GM10266 (cell line): ENCODE data around the gene EMP2.

Experiments
- DNase-seq: peaks from one replicate; pipeline ENCODE4 v3.0.0; 2012; ENCODE audit errors: extremely low spot score
- TF ChIP-seq, protein P1 (sequence below): IDR thresholded peaks from 2 replicates; pipeline ENCODE4 v1.5.1; 2012; ENCODE audit warnings: mild to moderate bottlenecking, low read depth; ENCODE audit not compliant: control insufficient read depth, insufficient read depth; ENCODE audit errors: missing control alignments

EMP2 gene

DNA sequence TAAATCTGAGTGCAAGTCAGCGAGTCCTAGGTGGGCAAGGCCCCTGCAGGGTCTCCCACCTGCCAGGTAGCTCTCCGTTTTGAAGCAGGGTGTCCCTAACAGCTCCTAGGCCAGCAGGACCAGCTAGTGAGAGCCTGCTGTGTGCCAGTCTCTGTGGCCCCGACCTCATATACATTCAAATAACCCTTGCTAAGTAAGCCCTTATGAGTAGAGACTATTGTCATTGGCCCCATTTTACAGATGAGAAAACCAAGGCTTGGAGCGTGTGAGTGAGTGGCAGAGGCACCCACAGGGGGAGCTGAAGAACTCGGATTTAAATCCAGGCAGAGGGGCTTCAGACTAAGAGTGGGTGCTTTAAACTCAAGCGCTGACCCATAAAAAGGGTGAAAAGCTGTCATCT is 39.7 kb upstream of the EMP2 start:
- TF ChIP-seq, protein P1, sequence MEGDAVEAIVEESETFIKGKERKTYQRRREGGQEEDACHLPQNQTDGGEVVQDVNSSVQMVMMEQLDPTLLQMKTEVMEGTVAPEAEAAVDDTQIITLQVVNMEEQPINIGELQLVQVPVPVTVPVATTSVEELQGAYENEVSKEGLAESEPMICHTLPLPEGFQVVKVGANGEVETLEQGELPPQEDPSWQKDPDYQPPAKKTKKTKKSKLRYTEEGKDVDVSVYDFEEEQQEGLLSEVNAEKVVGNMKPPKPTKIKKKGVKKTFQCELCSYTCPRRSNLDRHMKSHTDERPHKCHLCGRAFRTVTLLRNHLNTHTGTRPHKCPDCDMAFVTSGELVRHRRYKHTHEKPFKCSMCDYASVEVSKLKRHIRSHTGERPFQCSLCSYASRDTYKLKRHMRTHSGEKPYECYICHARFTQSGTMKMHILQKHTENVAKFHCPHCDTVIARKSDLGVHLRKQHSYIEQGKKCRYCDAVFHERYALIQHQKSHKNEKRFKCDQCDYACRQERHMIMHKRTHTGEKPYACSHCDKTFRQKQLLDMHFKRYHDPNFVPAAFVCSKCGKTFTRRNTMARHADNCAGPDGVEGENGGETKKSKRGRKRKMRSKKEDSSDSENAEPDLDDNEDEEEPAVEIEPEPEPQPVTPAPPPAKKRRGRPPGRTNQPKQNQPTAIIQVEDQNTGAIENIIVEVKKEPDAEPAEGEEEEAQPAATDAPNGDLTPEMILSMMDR = no peak
- no peak for DNase-seq

DNA sequence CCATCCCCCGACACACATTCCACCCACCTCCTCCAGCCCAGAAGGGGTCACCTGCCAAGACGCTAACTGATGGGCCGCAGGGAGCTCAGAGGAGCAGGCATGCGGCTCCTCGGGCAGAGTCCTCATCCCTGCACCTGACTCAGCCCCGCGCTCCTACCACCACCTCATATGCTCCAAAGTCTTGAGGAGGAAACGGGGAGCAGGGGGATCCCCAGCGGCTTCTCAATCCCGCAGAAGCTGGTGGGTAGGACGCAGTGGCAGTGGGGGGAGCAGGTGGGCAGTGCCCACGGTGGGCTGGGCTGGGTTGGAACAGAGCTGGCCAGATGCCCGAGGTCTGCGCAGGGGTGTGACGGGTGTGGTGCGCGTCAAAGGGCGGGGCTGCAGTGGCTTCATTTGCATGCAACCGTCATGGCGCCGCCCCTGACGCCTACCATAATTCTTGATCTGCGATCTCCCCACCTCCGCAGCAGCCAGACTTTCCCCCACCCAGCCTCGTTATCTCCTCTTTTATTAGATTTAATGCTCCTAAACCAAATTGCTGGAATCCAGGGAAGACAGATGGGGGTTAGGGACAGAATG is 39.0 kb upstream of the EMP2 start:
- DNase-seq = no peak
- TF ChIP-seq, protein P1 = no peak

DNA sequence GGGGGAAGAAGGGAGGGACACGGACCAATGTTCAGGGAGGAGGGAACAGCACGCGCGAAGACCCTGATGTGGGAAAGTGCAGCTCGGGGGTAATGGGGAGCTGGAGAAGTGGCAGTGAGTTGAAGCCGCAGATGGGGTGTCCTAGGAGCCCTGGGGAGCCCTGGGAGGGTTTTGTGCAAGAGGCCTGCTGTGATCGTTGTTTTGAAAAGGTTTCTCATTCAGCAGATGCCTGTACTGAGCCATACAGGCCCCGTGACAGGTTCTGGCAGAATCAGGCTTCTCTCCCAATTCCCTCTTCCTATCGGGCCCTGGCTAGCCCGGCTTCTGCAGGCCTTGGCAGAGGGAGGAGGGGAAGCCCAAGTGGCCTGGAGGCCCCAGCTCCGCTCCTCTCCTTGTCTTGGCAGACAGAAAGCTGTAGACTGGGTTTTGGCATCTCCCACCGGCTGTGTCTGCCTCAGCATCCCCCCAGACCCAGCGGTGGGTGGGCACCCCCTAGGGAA is 38.4 kb upstream of the EMP2 start:
- TF ChIP-seq, protein P1 = no peak
- no peak for DNase-seq

DNA sequence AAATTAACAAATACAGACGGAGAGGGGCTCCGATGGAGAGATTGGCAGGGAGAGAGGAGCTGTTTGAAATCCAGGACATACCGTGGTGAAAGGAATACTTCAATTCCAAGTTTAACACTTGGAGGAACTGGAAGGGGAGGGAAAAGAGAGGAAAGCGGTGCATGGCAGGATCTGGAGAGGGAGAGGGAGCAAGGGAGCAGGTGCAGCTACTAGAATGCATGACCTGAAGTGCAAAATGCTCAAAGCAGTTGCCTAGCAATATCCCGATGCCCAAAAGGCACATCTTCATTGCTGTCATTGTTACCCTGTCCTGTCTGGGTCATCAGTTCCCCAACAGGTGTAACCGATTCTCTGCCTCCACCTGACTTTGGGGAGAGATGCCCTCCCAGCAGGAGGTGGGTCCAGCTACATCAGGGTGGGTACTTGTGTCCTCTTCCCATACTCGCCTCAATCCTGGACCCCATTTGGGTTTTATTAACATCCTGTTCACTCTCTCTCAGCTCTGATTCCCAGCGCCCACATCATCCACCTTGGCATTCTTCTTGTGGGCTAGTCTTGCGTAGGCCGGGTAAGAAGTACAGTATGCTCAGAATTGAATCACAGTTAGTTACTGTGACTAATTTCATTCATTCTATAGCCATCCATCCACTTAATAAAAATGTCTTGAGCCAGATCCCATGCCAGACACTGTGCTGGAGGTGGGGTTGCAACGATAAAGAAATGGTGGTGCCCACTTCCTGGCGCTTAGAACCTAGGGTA is 37.4 kb upstream of the EMP2 start:
- no peak for DNase-seq
- TF ChIP-seq, protein P1 = no peak

DNA sequence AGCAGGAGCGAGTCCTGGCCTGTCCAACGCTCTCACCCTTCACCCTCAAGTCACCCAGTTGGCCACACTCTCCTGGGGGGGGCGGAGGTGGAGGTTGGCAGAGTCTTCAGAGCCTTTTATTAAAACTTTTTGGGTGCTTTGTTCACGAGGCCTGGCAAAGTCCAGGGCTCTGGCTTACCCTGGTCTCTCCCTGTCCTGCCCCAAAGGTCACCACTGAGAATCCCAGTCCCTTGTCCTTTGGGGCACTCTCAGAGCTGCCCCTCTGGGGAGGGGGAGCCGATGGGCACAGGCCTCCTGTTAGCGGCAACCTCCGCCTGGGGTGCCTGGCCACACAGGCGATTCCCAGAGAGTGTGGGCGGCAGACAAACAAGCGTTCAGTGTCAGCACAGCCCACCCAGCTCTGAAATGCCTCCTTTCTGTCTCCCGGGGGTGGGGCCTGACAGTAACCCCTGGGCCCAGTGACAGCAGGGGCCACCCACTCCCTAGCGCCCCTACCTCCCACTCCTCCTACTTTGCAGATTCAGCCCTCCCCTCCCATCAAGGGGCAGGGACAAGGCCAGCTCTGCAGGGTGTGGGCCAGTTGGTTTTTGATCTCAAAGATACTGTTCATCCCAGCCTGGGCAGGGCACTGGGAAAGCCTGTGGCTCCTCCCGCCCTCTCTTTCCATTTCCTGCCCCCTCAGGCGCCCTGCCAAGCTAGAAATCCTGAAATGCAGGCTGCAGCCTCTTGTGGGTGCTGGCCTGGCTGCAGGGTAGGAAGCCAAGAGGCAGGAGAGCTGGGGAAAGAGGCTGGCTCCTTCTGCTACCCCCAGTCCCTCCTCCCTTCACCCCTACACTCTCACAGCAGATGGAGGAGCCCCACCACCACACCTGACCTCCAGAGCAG is 36.6 kb upstream of the EMP2 start:
- no peak for DNase-seq
- TF ChIP-seq, protein P1 = no peak

DNA sequence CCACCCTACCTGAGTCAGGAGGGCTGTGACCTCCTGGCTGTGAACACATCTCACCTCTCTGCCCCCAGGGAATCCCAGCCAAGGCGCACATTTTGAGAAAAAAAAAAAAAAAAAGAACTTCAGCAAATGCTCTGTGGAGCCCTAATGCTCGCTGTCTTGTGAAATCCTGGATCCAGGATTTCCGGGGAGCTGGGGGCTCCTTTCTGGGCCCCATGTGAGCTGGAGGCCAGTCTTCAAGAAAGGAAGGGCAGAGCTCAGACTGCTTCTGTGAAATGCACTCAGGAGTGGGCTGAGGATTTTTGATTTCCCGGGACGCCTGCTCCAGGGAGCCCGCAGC is 36.0 kb upstream of the EMP2 start:
- TF ChIP-seq, protein P1 = no peak
- DNase-seq = no peak

DNA sequence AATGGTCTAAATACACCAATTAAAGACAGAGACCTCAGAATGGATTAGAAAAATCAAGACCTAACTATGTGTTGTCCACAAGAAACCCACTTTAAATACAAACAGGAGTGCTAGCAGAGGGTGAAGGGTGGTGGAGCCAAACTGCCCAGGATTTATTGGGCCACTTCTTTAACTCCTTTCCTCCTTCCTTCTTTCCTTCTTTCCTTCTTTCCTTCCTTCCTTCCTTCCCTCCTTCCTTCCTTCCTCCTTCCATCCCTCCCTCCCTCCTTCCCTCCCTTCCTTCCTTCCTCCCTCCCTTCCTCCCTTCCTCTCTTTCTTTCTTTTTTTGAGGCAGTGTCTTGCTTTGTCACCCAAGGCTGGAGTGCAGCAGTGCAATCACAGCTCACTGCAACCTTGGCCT is 34.3 kb upstream of the EMP2 start:
- TF ChIP-seq, protein P1 = no peak
- no peak for DNase-seq
